Activated T-cell treated with anti-CD3 and anti-CD28 coated beads, Interleukin-2, amount 50 U/mL, for 72 hours (primary cell): ENCODE data around the gene FOXL3. TPM values are rescaled to one million over a fixed set of nuclear protein-coding genes. Genes with fewer than 3 reads are reported as not detected.

ENCODE experiments used
- ATAC-seq, 2 donors: fragments of 150-1000 bp; cut with Tn5 transposase; replicated peaks in 1 of 2; 2 replicates each; pipeline ENCODE4 v1.10.0; 2021; ENCODE audit warnings: moderate library complexity in 2 of 2, mild to moderate bottlenecking in 1 of 2
- DNase-seq, 2 donors: peaks; one replicate each; pipeline ENCODE4 v3.0.0; 2021 to 2022; ENCODE audit warnings: mixed read lengths in 1 of 2
- H3K27ac Mint-ChIP-seq: one replicate; pipeline ENCODE4 v1.8.0; 2022; ENCODE audit warnings: mild to moderate bottlenecking, moderate library complexity, mixed read lengths
- H3K27me3 Mint-ChIP-seq: one replicate; pipeline ENCODE4 v1.8.0; 2022; ENCODE audit warnings: low read depth, mixed read lengths
- H3K36me3 Mint-ChIP-seq, 2 donors: one replicate each; pipeline ENCODE4 v1.8.0; 2022; ENCODE audit warnings: mixed read lengths in 2 of 2, mild to moderate bottlenecking in 1 of 2; ENCODE audit not compliant: insufficient read depth in 2 of 2
- H3K4me1 Mint-ChIP-seq: one replicate; pipeline ENCODE4 v1.8.0; 2022; ENCODE audit warnings: low read depth, mixed read lengths
- H3K4me3 Mint-ChIP-seq, 2 donors: one replicate each; pipeline ENCODE4 v1.8.0; 2022; ENCODE audit warnings: mild to moderate bottlenecking in 2 of 2, mixed read lengths in 2 of 2, moderate library complexity in 2 of 2
- H3K9me3 Mint-ChIP-seq, 2 donors: one replicate each; pipeline ENCODE4 v1.8.0; 2022; ENCODE audit warnings: mixed read lengths in 2 of 2
- total RNA-seq, 2 donors: library from RNA; stranded (reverse); gene quantifications; one replicate each; pipeline ENCODE4 v1.2.3, GENCODE V29; 2022

The FOXL3 gene
- total RNA-seq, 2 donors from 2014 or later, result not detected

- no peak for ATAC-seq
- Mint-ChIP-seq H3K27me3 (peaks cover 36% of the 10 kb centered on the region), H3K36me3 (peaks cover 0 to 2% of the 10 kb centered on the region in 2 donors), H3K27ac (no peak overlapping the region), H3K4me3 (no peak overlapping the region), H3K4me1 (no peaks in the 10 kb centered on the region), H3K9me3 (peaks cover 0 to 2% of the 10 kb centered on the region in 2 donors)
- no peak for DNase-seq
These were observed 21.2 kb downstream of the FOXL3 start for GRCh38 chr7:311131-311680.

DNA sequence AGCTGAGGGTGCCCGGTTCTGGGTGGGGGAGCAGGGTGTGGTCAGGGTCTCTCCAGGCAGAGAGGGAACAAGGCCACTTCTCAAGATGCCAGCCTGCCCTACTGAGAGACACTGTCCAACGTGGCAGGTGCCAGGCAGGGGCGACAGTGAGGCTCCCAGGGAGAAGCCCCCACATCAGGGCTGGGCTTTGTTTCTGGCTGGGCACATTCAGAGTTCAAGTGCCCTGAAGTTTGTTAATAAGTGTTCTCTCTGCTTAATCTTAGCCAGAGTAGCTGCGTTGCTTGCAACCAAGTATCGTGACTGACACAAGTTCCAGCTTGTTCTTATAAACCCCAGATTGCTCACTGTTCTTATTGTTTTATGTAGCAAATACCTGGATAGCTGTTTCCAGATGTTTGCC lies 21.8 kb downstream of the FOXL3 start:
- Mint-ChIP-seq H3K36me3 (peaks cover 0 to 2% of the 10 kb centered on the region in 2 donors), H3K27ac (no peak overlapping the region), H3K9me3 (peaks cover 0 to 2% of the 10 kb centered on the region in 2 donors), H3K4me1 (no peaks in the 10 kb centered on the region), H3K27me3 (peaks cover 36% of the 10 kb centered on the region), H3K4me3 (no peak overlapping the region)
- DNase-seq, result no peak
- ATAC-seq, result no peak

DNA sequence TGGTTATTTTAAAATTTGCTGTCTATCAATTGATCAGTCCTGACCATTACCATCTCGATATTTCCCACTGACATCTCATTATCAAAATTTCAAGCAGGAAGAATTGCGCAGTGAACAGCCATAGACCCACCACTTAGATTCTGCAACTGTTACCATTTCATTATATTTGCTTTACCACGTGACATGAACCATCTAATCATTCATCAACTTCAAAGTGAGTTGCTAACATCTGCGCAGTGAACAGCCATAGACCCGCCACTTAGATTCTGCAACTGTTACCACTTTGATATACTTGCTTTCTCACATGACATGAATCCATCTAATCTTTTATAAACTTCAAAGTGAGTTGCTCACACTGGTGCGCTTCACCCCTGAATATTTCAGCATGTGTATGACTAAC lies 22.5 kb downstream of the FOXL3 start:
- no peak for DNase-seq
- no peak overlapping the region for H3K27ac Mint-ChIP-seq
- H3K27me3 Mint-ChIP-seq, result peaks cover 36% of the 10 kb centered on the region
- H3K4me1 Mint-ChIP-seq, result no peaks in the 10 kb centered on the region
- H3K4me3 Mint-ChIP-seq, result no peak overlapping the region
- peaks cover 0 to 2% of the 10 kb centered on the region in 2 donors for H3K9me3 Mint-ChIP-seq
- peaks cover 0 to 2% of the 10 kb centered on the region in 2 donors for H3K36me3 Mint-ChIP-seq
- ATAC-seq, result no peak

GRCh38 chr7:314853-315252 lies 24.9 kb downstream of the FOXL3 start:
- Mint-ChIP-seq H3K27me3 (peaks cover 53% of the 10 kb centered on the region), H3K4me3 (no peak overlapping the region), H3K27ac (no peak overlapping the region), H3K4me1 (no peaks in the 10 kb centered on the region), H3K9me3 (no peaks in the 10 kb centered on the region), H3K36me3 (no peaks in the 10 kb centered on the region)
- DNase-seq (no peak), ATAC-seq (no peak)

DNA sequence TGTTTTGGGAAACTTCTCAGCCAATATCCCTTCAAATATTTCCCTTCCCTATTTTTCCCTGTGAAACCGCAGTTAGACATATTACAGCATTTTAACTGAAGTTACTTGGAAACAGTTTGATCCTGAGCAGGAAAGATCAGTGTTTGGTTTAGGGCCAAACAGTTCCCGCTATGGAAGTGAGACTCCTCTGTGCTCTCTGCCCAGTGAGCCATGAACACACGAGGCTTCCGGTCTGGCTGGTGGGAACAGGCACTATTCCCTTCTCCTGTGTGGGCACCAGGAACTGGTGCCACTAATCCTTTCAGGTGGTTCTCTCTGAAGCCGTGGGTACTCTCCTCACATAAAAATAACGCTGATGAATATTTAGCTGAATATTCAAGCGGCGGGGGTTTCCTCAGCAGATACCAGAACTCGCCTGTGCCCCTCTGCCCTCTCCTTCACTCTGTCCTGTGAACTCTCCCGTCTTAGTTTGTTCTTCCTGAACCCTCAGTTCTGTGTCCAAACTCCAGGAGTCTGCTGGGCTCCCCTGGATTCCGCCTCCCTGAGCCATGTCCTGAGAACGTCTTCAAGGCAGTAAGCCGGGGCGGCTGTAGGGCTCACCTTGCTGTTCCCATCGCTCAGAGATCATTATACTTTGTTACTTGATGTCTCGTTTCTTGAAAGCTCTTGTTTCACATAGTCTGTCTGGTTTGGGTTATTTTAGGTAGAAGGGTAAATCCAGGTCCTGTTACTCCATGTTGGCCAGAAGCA lies 25.7 kb downstream of the FOXL3 start:
- H3K36me3 Mint-ChIP-seq, result no peaks in the 10 kb centered on the region
- no peaks in the 10 kb centered on the region for H3K9me3 Mint-ChIP-seq
- no peak overlapping the region for H3K27ac Mint-ChIP-seq
- H3K4me1 Mint-ChIP-seq, result no peaks in the 10 kb centered on the region
- peaks cover 56% of the 10 kb centered on the region for H3K27me3 Mint-ChIP-seq
- no peak for ATAC-seq
- H3K4me3 Mint-ChIP-seq, result no peak overlapping the region
- DNase-seq, result no peak

- Mint-ChIP-seq H3K27ac (no peak overlapping the region), H3K4me3 (no peak overlapping the region), H3K4me1 (no peaks in the 10 kb centered on the region), H3K36me3 (no peaks in the 10 kb centered on the region), H3K27me3 (peaks cover 46% of the 10 kb centered on the region), H3K9me3 (no peaks in the 10 kb centered on the region)
- DNase-seq, result no peak
- no peak for ATAC-seq
These were observed 27.9 kb downstream of the FOXL3 start for GRCh38 chr7:317643-318405.

DNA sequence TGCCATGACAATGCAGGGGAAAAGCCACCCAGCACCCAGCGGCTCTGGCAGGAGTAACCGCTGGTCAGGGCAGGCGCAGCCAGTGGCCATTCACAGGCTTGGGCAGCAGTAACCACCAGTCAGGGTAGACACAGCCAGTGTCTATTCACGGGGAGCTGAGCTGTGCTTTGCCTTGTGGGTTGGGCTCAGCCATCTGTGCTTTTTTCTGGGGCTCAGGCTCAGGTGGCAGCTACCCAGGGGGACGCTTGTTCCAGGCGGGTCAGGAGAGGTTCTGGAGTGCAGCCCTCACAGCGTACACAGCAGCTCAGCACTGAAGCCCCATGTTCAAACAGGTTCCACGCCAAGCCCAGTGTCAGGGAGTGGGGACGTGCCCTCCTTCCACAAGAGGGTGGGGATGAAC lies 28.5 kb downstream of the FOXL3 start:
- ATAC-seq, result no peak
- Mint-ChIP-seq H3K4me3 (no peak overlapping the region), H3K9me3 (no peaks in the 10 kb centered on the region), H3K36me3 (no peaks in the 10 kb centered on the region), H3K27ac (no peak overlapping the region), H3K4me1 (no peaks in the 10 kb centered on the region), H3K27me3 (peaks cover 41% of the 10 kb centered on the region)
- no peak for DNase-seq

DNA sequence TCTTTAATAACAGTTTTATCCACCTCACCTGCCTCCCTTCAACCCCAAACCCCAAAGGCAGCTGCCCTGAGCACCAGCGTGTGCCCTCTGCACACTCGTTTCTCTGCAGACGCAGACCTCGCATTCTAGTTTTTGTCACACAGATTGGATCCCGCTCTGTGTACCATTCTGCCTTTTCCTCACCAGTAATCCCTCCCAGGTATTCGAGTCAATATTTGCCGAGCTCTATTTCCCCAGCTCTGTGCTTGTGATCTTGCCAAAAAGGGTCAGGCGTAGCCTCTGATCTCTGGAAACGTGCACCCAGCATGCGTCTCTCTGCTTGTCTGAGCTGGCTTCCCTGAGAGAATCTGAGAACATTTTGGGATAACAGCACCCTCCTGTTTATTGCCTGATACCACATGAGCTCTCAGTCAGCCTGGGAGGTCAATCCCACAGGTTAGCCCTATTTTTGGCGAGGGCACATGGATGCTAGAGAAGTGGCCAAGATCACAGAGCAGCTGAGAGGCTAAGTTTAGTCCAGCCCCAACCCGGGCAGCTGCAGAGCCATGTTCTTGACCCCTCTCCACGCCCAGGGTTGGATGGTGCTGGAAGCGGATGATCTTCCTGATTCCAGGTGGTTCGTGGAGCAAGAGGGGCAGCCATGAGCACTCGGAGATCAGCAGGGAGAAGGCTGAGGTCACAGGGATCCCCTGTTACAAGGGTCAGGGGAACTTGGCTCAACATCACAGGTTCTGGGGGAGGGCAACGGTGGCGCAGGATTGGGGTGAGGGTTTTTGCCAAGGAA lies 29.1 kb downstream of the FOXL3 start:
- Mint-ChIP-seq H3K27ac (no peak overlapping the region), H3K4me1 (no peaks in the 10 kb centered on the region), H3K36me3 (no peaks in the 10 kb centered on the region), H3K27me3 (peaks cover 35% of the 10 kb centered on the region), H3K4me3 (no peak overlapping the region), H3K9me3 (no peaks in the 10 kb centered on the region)
- DNase-seq, result no peak
- ATAC-seq, result no peak

DNA sequence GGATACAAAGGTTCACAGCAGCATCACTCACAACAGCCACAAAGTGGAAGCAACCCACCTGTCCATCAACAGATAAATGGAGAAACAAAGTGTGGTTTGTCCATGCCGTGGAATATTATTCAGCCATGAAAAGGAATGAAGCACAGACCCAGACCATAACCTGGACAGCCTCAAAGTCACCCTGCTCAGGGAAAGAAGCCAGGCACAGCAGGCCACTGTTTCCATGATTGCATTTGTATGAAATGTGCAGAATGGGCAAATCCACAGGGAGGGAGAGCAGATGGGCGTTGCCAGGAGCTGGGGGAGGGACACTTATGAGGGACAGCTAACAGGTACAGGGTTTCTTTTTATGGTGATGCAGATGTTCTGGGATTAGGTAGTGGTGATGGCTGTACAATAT lies 30.3 kb downstream of the FOXL3 start:
- Mint-ChIP-seq H3K4me3 (no peak overlapping the region), H3K4me1 (no peaks in the 10 kb centered on the region), H3K36me3 (no peaks in the 10 kb centered on the region), H3K27ac (no peak overlapping the region), H3K9me3 (no peaks in the 10 kb centered on the region), H3K27me3 (peaks cover 26% of the 10 kb centered on the region)
- ATAC-seq (no peak), DNase-seq (no peak)

- ATAC-seq, result peak; percentile 93 to 94
- Mint-ChIP-seq H3K27me3 (peaks cover 20% of the 10 kb centered on the region), H3K36me3 (no peaks in the 10 kb centered on the region), H3K4me1 (no peaks in the 10 kb centered on the region), H3K9me3 (no peaks in the 10 kb centered on the region), H3K4me3 (peak overlapping the region in 1 of 2 donors; percentile 24), H3K27ac (no peak overlapping the region)
- DNase-seq, result peak; percentile 82 to 92
These were observed 32.2 kb downstream of the FOXL3 start for GRCh38 chr7:322111-322671.

GRCh38 chr7:322708-323111 lies 32.7 kb downstream of the FOXL3 start:
- Mint-ChIP-seq H3K27me3 (peaks cover 17% of the 10 kb centered on the region), H3K4me3 (peak overlapping the region in 1 of 2 donors; percentile 24), H3K4me1 (no peaks in the 10 kb centered on the region), H3K36me3 (no peaks in the 10 kb centered on the region), H3K27ac (no peak overlapping the region), H3K9me3 (no peaks in the 10 kb centered on the region)
- ATAC-seq, result no peak
- DNase-seq, result no peak

DNA sequence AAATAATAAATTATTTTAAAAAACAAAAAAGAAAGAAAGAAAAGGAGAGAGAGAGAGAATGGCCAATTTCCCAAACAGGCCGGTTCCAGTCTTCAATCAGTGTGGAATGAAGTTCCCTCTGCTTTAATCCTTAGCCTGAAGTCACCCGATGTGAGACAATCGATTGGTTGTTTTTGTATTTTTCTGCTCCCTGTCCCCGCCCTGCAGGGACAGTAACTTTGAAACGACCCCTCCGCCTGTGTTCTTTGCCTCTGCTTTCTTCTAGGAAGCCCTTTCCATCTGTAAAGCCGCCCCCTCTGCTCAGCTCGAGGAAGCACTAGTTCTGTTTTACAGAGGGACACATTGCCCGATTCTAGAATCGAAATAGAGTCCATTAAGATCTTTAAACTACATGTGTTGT lies 33.4 kb downstream of the FOXL3 start:
- ATAC-seq (no peak), DNase-seq (no peak)
- no peak overlapping the region for H3K27ac Mint-ChIP-seq
- H3K9me3 Mint-ChIP-seq, result no peaks in the 10 kb centered on the region
- H3K4me1 Mint-ChIP-seq, result no peaks in the 10 kb centered on the region
- no peaks in the 10 kb centered on the region for H3K36me3 Mint-ChIP-seq
- H3K27me3 Mint-ChIP-seq, result peaks cover 14% of the 10 kb centered on the region
- H3K4me3 Mint-ChIP-seq, result no peak overlapping the region
